Stimulated activated CD4-positive, alpha-beta T cell treated with anti-CD3 and anti-CD28 coated beads, Interleukin-1b, Interleukin-23, amount 100 ng/mL, for 48 hours (primary cell): ENCODE data around the gene ABHD17C.
"Not testable (repeated sequence)": the region's sequence is repeated elsewhere in the genome, so short reads cannot be mapped to it uniquely, and the experiment has no call there.

Experiments
- DNase-seq: peaks from one replicate; pipeline ENCODE4 v3.0.0-alpha.2; 2020

The ABHD17C gene

DNA sequence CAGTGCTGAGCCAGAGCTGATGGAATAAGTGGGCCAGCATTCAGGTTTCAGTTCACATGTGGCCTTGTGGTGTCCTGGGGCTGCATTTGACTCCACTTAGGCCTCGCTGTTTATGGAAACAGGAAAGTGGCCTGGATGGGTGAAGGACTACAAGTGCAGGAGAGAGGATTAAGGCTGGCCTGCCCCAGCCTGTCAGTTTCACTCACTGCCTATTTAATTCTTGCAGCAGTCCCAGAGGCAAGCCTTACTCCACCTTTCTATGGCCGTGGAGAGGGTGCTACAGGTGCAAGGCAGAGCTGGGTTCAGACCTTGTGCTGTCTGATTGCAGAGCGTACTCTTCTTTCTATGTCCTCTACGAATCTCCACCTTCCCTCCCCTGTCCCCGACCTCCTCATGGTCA, 37.7 kb downstream of the ABHD17C start:
- no peak for DNase-seq

DNA sequence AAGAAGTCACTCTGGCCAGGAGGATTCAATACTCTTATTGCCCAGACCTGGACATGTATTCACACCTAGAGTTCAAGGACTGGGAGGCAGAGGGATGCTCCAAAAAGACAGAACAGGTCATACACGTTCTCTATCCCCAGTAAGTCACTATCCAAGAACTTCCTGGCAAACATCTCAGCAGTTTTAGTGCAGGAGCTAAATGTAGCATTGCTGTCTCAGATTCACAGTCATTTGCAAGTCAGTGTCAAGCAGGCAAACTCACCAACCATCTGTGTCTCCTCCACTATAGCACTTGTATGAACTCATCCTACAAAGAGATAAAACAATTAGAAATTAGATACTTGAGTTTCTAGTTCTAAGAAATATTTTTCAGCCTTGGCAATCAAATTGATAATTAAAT, 38.4 kb downstream of the ABHD17C start:
- no peak for DNase-seq

DNA sequence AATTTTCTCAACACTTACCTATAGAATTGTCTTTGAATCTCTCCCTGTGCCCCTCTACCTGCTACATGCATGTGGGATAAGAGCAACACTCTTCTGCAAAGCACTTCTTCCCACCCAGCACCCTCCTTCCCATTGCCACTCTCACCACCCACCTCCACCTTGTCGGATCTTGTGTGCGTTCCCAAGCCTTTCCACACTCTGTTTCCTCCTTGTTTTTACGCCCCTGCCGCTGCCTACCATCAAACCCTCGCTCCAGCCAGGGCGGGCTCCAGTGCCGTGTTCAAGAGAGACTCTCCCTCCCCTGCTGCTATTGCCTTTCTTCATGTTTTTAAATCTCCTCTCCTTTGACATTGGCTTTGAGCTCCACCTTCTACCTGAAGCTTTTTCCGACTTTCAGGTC, 40.2 kb downstream of the ABHD17C start:
- no peak for DNase-seq

DNA sequence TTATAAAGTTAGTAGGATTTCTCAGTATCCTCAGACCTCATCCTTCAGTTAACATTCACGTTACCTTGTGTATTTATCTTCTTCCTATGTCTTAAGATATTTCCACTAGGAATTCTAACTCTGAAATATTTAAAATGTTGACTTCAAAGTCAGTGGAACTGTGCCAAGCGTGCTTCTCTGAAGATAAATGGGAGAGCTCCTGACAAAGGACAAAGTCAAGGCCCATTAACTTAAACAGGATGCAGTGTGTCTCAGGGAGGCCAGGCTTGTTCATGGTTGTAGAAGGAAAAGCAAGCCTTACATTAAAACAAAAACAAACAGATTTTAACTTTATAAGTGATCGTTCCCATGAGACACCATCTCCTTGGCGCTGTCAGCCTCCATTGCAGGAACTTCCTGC, 41.5 kb downstream of the ABHD17C start:
- no peak for DNase-seq

DNA sequence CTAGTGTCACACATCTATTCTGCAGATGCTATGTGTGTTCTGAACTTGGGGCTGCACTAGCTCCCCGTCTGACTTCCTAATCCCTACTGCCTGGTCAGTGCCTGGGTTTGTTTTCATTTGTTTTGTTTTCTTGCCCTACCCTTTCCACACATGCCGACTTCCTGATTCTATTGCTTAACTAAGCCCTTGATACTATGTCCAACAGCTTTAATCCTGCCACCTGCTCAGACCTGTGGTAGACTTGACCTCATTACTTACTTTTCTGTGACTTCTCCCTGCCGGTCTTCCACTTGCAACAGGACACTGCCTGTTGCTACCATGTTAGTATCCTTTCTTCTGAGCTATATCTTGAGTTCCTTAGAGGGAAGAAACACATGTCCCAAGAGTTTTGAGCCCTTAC, 44.8 kb downstream of the ABHD17C start:
- DNase-seq: no peak

DNA sequence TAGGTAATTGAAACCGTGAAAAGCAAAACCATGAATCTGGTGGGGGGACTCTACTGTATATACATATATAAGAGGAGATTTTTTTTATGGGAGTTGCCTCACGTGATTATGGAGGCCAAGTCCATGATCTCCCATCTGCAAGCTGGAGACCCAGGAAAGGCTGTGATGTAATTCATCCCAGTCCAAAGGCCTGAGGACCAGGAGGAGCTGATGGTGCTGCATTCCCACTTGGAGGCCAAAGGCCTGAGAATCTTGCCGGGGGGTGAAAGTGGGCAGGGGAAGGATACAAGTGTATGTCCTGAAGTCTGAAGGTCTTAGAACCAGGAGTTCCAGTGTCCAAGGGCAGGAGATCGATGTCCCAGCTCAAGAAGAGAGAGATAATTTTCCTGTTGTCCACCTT, 47.0 kb downstream of the ABHD17C start:
- DNase-seq: no peak

DNA sequence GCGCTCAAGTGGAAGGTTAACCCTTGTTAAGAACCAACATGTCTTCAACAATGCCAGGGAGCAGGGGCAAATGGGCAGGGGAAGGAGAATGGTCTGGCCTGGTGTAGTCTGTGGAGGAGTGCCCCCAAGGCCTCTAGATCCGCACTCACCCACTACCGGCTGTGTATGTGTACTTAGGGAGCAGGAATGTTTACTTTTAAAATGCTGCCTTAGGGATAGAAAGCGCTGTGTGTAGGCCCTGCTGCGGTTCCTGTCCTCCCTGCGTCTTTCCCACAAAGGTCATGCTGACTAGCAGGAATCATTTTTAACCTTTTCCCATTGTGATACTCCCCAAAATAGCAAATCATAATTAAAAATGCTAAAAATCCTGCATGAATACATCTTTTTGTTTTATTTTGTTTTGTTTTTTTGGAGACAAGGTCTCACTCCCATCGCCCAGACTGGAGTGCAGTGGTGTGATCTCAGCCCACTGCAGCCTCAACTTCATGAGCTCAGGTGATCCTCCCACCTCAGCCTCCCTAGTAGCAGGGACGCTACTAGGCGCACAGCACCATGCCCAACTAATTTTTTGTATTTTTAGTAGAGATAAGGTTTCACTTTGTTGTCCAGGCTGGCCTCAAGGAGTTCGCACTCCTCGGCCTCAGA, 48.2 kb downstream of the ABHD17C start:
- DNase-seq: no peak

DNA sequence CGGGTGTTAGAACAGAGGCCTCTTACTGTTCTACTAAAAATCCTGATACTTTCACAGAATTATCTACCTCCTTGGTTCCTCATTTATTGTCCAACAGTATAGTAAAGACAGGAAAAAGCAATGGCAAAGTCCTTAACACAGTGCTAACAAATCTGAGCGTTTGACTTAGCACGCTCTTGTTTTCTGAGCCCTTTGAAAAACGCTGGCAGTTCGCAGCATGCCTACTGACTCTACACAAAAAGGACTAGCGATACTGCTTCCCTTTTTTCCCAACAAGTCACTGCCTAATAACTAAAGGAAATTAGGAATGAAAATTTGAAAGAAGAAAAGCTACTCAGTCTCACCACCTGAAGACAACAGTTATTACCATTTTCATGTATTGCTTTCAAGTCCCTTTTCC, 49.3 kb downstream of the ABHD17C start:
- DNase-seq: no peak

DNA sequence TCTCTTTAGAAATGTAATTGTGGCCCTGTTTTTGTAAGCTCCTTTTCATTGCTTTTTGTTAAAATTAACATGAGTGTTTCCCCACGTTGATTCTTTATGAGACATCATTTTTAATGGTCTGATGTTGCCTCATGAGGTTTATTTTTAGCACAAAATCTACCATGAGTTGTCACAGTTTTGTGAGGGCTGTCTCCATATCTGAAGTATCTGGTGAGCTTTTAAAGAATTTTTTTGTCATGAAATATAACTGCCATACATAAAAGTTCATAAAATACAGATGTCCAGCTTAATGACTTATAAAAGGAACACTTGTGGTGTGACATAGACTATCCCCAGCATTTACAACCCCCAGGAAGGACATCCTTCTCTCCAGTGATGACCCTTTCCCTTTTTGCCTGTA, 49.7 kb downstream of the ABHD17C start:
- no peak for DNase-seq

DNA sequence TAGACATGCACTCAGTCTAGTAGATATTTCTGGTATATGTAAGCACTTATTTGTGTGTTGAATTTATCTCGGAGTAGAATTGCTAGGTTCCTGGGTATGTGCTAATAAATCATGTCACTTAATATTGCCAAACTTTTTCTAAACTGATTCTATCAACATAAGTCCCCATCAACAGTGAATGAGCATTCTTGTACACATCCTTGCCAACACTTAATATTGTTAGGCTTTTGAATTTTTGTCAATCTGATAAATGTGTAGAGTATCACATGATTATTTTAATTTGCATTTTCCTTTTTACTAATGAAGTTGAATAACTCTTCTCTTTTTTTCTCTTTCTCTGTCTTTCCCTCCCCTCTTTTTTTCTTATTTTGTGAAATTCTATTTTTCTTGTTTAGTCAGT, 50.8 kb downstream of the ABHD17C start:
- no peak for DNase-seq

DNA sequence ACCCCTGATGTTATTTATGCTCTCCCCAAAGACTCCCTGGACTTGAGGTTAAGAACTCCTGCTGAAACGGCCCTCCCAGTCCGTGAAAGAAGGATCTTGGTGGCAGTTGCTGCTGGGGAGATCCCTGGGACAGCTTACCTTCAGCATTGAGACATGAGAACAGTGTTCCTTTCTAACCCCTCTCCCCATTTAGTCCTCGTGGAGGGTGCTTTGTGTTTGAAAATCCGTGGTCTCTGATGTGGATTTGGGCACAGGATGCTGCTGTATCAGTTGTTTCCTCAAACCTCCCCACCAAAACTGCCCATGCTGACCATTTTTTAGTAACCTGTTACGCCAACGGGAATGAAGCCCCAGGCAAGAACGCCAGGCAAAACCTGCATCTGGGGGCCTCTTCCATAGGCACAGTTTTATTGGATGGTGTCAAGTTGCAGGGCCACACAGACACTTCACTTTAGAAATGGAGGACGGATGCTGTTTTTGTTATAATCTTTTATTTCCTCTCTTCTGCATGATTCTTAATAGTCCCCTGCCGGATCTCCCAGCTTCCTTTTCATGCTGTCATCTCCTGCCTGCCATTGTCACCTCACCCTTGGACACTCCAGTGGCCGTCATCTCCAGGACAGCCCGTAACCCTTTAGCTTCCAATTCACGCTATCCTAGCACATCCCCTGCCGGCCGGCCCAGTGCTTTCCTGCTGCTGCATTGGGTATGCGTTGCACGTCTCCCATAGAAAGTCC, 52.4 kb downstream of the ABHD17C start:
- DNase-seq: no peak

DNA sequence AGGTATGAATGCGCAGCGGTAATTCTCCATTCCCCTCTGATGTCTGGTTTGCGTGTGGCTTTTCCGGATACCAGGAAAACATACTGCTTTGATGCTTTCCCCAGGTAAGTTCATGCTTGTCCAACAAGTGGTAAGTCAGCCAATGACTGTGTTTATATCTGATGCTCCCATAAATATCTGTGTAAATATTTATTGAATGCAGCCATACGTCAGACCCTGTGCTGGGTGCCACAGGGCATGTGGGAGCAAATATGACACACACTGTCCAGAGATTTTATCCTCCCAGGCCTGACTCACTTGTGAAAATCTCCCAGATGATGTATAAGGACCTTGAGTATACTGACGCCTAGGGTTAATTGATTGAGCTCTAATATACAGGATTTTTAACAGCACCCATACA, 54.5 kb downstream of the ABHD17C start:
- DNase-seq: no peak

DNA sequence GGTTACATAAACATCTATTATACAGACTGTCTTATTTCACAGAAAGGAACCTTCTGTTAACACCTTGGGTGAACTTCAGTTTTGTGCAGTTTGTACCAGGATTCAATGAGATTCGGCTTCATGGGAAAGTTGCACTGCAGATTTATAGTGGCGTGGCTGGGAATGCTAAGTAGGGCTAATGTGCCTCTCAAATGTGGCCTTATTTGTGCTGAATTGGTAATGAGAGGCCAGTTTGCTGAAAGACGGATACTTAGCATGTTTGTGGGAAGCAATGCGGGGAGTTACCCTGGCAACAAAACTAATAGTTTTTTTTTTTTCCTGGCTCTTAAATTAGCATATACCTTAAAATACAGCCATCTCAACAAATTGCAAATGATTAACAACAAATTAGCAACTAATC, 55.5 kb downstream of the ABHD17C start:
- no peak for DNase-seq

DNA sequence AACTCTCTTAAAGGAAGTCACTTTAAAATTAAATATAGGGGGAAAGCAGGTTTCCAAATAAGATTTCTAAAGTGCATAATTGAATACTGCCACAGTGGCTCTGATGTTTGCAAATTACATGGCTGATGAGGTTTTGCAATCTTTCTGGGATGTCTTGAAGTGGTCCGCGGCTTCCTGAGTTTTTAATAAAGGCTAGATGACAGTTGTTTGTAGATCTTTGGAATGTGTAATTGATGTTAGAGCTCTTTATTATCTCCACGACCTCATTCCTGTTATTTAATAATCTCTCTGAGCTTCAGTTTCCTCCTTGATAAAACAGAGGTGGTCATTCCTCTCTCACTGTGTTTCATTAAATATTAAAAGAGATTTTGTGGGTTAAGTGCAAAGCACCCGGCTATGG, 57.1 kb downstream of the ABHD17C start:
- no peak for DNase-seq

DNA sequence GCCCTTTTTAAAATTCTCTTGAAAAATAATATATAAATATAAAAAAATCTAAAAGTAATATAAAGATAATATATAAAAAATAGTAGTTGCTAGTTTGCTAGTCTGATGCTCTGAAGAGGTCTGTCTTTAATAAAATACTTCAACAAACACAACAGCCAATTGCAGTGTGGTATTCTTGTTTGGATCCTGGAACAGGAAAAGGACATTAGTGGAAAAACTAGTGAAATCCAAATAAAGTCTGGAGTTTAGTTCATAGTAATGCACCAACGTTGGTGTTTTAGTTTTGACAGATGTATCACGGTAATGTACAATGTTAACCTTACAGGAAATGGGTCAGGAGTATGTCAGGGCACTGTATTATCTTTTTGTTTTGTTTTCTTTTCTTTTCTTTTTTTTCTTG, 58.1 kb downstream of the ABHD17C start:
- DNase-seq: no peak

DNA sequence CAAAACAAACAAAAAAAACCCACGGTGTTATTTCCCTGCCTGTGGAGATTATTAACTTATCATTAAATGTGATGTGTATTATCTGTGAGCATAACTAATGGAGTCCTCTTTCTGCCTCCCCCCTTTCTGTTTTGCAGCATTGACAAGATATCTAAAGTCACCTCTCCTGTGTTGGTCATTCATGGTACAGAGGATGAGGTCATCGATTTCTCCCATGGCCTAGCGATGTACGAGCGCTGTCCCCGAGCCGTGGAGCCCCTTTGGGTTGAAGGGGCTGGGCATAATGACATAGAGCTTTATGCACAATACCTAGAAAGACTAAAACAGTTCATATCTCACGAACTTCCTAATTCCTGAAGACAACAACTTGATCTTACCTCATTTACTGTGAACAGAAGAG, 58.9 kb downstream of the ABHD17C start:
- no peak for DNase-seq

DNA sequence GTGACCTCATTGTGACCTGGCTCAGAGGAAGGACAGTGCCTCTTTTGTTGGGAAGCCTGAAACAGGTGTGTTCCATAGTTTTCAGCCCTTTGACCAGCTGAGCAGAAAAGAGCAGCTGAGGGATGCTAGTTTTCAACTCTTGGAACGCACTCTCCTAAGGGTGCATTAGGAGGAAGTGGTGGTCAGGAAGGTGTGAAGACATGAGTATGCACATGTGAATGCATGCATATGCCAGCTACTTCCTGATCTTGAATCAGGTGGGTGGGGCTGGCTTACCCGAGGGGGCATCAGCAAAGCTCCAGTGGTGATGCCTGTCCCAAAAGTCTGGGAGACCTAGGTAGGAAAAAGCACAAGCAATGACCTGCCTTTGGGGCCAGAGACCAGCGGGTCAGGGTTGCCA, 60.8 kb downstream of the ABHD17C start:
- no peak for DNase-seq

DNA sequence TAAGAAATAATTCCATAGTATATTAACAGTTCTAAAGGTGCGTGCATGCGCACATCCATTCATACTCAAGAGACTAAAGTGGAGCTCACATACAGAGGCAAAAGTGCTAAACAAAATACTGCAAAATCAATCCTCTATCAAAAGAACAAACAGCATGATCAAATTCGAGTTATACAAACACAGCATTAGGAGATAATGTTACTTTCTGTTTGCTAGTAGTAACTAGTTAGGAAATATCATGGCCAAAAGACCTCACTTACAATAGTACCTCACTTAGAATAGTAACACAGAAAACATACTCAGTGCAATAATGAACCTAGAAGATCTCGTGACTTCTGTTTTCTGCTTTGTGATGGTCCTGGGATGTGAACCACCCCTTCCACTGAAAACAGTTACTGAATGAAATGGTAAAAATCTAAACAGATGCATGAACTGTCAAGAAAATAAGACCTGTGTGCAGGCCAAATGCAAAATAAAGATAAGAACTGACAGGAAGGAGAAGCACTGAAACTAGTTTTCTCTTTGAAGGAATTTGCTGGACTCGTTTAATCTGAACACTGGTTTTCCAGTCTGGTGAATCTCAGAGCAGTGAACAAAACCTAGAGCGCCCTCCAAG, 63.1 kb downstream of the ABHD17C start:
- no peak for DNase-seq

DNA sequence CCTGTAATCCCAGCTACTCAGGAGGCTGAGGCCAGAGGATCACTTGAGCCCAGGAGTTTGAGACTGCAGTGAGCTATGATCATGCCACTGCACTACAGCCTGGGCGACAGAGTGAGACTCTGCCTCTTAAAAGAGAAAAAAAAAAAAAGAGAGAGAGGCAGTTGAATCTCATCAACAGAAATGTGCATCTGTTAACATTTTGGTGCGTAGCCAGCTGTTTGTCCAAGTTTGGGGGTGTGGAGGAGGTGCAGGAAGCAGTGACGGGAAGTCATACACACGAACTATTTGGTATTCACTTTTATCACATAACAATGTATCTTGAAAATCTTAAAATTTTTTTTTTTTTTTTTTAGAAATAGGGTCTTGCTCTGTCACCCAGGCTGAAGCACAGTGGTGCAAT, 65.8 kb downstream of the ABHD17C start:
- no peak for DNase-seq

DNA sequence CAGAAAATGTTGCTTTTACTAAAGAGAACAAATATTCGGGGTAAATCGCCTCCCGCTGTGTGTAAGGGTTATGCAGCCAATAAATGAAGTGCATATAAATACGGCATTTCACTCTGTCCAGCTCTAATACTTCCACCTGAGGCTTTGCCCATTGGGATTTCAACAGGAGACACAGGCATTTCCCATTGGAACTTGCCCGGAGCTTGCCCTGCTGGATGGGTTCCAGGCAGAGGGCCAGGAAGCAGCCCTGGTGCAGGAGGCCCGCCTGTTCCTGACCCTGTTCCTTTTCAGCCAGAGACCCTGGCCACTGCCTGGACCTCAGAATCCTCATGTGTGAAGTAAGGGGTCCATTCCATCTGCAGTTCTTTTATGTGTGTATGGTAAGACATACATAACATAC, 66.6 kb downstream of the ABHD17C start:
- no peak for DNase-seq

DNA sequence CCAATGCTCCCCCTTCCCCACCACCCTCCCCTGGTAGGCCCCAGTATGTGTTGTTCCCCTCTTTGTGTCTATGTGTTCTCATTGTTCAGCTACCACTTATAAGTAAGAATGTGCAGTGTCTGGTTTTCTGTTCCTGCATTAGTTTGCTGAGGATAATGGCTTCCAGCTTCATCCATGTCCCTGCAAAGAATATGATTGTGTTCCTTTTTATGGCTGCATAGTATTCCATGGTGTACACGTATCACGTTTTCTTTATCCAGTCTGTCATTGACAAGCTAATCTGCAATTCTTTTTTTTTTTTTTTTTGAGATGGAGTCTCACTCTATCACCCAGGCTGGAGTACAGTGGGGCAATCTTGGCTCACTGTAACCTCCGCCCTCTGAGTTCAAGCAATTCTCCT, 68.1 kb downstream of the ABHD17C start:
- DNase-seq: not testable (repeated sequence)

DNA sequence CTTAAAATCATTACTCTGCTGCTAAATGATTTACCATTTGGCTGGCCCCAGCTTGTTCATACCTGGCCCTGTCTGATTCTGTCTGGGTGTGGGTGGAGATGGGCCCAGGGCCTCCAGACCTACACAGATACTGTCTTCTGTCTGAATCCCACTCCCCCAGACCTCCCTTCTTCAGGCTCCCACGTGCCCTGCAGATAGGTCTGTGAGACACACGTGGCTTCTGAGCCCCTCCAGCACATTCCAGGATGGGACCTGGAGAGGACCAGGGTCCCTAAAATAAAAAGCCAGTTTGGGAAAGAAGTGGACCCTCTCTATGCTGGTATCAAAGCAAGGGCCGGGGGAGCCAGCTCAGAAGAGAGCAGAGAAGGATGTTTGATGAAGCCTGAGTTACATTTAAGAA, 69.4 kb downstream of the ABHD17C start:
- DNase-seq: no peak

DNA sequence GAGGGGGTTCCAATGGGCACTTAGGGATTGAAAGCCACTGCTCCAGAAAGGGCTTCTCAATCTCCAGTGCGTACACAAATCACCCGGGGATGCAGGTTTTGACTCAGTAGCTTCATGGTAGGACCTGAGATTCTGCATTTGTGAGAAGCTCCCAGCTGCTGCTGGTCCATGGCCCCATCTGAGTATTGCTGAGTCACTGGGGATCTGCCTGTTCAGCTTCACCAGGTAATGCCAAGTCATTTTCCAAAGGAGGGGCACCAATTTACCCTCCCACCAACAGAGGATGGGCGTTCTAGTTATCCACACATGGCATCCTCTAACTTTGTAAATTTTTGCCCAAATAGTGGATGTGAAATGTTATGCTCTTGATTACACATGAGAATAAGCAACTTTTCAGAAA, 71.2 kb downstream of the ABHD17C start:
- no peak for DNase-seq

DNA sequence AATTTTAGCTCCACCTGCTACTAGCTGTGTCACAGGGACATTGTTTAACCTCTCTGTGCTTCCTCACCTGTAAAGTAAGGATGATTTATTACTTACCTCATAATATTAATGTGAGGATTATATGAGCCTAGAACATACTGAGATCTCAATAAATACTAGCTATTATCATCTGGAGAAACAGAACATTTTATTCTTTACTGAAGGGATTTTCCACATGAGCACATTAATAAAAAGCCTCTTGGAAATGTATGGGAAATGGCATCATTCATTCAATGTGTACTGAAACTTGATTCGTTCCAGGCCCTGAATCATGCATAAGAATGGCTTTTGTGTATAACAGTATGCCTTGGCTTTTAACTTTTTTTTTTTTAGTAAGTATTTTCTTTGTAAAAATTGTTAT, 73.0 kb downstream of the ABHD17C start:
- no peak for DNase-seq
